D341Med (cell line): Measurements from ENCODE around the gene RHEB.
A peak's percentile ranks its signal among the peaks of the same experiment; 100 is the strongest.

Experiments used
- DNase-seq: peaks from one replicate; pipeline ENCODE4 v3.0.0; 2012; ENCODE audit warnings: low spot score

Gene RHEB

GRCh38 chr7:151503902-151504714, 15.6 kb downstream of the RHEB start:
- no peak for DNase-seq

GRCh38 chr7:151501676-151502075, 18.0 kb downstream of the RHEB start:
- no peak for DNase-seq

- no peak for DNase-seq
Observed at GRCh38 chr7:151498495-151498894, 21.2 kb downstream of the RHEB start.

GRCh38 chr7:151497306-151497871, 22.3 kb downstream of the RHEB start:
- DNase-seq, result no peak

GRCh38 chr7:151495360-151495759, 24.3 kb downstream of the RHEB start:
- no peak for DNase-seq

GRCh38 chr7:151494298-151495284, 25.1 kb downstream of the RHEB start:
- peak; percentile 56 for DNase-seq

GRCh38 chr7:151493083-151493482, 26.6 kb downstream of the RHEB start:
- DNase-seq, result no peak

GRCh38 chr7:151491859-151492258, 27.8 kb downstream of the RHEB start:
- no peak for DNase-seq

- DNase-seq, result no peak
Observed at GRCh38 chr7:151490456-151491105, 29.1 kb downstream of the RHEB start.

- DNase-seq, result no peak
Observed at GRCh38 chr7:151489498-151489897, 30.2 kb downstream of the RHEB start.

GRCh38 chr7:151488096-151488495, 31.6 kb downstream of the RHEB start:
- no peak for DNase-seq

- no peak for DNase-seq
Observed at GRCh38 chr7:151487228-151487627, 32.5 kb downstream of the RHEB start.

- DNase-seq, result no peak
Observed at GRCh38 chr7:151486074-151486473, 33.6 kb downstream of the RHEB start.

GRCh38 chr7:151484971-151485707, 34.6 kb downstream of the RHEB start:
- no peak for DNase-seq

GRCh38 chr7:151483711-151483983, 36.0 kb downstream of the RHEB start:
- DNase-seq, result no peak

- DNase-seq, result no peak
Observed at GRCh38 chr7:151482883-151483710, 36.6 kb downstream of the RHEB start.

- no peak for DNase-seq
Observed at GRCh38 chr7:151481650-151482505, 37.8 kb downstream of the RHEB start.

GRCh38 chr7:151477867-151478266, 41.8 kb downstream of the RHEB start:
- DNase-seq, result no peak

GRCh38 chr7:151472644-151473380, 46.9 kb downstream of the RHEB start:
- DNase-seq, result no peak
